Hematopoietic multipotent progenitor cell (in vitro differentiated cells): ENCODE data around the gene CRYZL1. TPM values are rescaled to one million over a fixed set of nuclear protein-coding genes. Genes with fewer than 3 reads are reported as not detected.

Experiments
- DNase-seq, 3 donors: peaks; one replicate each; pipeline ENCODE4 v3.0.0-alpha.2; 2011 to 2015; ENCODE audit warnings: low read depth in 2 of 3, low spot score in 2 of 3
- total RNA-seq: library from RNA; depleted of rRNA; stranded (reverse); fragments of >200 nt; gene quantifications from one replicate; pipeline ENCODE4 v1.2.3, GENCODE V29; 2012

The CRYZL1 gene
- total RNA-seq, 1 donor, result 13.5 TPM

DNA sequence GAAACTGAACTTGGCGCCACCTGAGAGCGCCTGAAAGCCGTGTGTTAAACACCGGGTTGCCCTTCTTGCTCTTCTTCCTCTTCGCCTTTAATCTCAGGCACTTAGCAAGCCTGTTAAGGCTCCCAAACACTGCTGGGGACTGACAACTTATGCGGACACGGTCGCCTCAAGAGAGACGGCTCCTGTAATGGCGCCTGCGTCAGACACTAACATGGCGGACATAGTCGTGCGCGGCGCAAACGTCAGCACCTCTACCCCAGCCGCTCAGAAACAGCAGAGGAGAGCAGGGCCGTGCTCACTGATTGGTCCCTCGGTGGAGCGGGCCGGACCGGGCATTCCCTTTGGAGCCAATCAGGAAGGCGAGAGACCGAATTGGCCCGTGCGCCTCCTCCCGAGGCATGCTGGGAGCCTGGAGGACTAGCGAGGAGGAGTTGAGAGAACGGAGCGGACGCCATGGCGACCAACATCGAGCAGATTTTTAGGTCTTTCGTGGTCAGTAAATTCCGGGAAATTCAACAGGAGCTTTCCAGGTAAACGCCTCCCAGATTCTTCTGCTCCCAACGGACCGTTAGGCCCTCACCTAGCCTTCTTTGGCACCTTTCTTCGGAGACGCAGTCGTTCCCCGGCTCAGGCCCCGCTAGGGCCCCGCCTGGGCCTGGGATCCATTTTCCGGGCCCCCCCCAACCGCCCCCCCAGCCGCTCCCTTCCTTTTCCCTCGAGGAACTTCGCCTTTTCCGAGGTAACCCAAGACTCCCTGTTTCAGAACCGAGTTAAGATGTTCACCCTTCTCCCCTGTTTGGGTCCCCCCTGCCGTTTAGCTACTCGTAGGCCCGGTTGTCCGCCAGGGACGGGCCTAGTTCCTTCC, 98.7 kb downstream of the CRYZL1 start, which contains the start of gene SON:
SON (plus strand) TSS at position 399 of the 865 bp plus-strand sequence; CDS start at position 454, 55 bp downstream.
- DNase-seq, result peak; percentile 89 to 99 (median 99)

- peak; percentile 55 to 83 (median 81) for DNase-seq
These were observed 99.5 kb downstream of the CRYZL1 start, which contains the start of gene GART for GRCh38 chr21:33541756-33542639. Gene GART (minus strand): TSS chr21:33542117. CDS start chr21:33539315, 2,802 bp downstream.

- peak in 1 of 3 donors; percentile 5 for DNase-seq
These were observed 100.3 kb downstream of the CRYZL1 start for GRCh38 chr21:33541105-33541711.

DNA sequence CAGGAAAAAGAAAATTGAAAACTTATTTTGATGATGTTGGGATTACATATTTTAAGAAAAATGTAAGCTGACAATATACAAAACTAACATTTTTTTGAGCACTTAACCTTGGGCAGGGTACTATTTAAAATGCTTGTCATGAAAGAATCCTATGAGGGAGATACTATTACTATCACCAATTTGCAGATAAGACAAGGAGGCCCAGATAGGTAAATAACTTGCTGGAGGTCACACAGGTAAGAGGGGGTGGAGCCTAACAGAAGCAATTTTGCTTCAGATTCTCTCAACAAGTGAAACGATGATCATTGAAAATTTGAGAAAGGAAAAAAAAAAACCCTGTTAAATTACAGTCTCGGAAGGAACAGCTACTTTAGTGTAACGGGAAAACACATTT, 100.8 kb downstream of the CRYZL1 start:
- no peak for DNase-seq

- no peak for DNase-seq
These were observed 101.9 kb downstream of the CRYZL1 start for GRCh38 chr21:33539616-33540015.

Other genes with a start within 250 kb of the CRYZL1 start
- 31.8 TPM for gene IFNGR2, start 238.3 kb downstream of the CRYZL1 start, total RNA-seq
- gene TMEM50B, start 161.8 kb downstream of the CRYZL1 start, total RNA-seq, result 11.6 TPM
- gene DNAJC28, start 150.0 kb downstream of the CRYZL1 start, total RNA-seq, result 0.54 TPM
- 37.7 TPM for gene GART, start 99.6 kb downstream of the CRYZL1 start, total RNA-seq
- gene SON, start 98.7 kb downstream of the CRYZL1 start, total RNA-seq, result 282 TPM
- gene DONSON, start 53.1 kb downstream of the CRYZL1 start, total RNA-seq, result 5.4 TPM
- 3.5 TPM for gene ITSN1, start 760 bp upstream of the CRYZL1 start, total RNA-seq